ENCODE data around the gene ID2. TPM values are rescaled to one million over a fixed set of nuclear protein-coding genes. Genes with fewer than 3 reads are reported as not detected.

Gene ID2
- total RNA-seq, 1 experiment from 2014 or later = 2.1 TPM

GRCh38 chr2:8704906-8705305 is 23.1 kb downstream of the ID2 start:
- Histone ChIP-seq H3K4me3 (ENCODE audit: low read depth in 2 of 2, low read length in 2 of 2) (no peak overlapping the region), H3K9me3 (ENCODE audit: control insufficient read depth, insufficient read depth, low read depth, low read length) (no peaks in the 10 kb centered on the region), H3K27me3 (ENCODE audit: control insufficient read depth, insufficient read depth, low read length) (no peaks in the 10 kb centered on the region), H3K4me1 (ENCODE audit: control insufficient read depth, insufficient read depth, low read length) (no peaks in the 10 kb centered on the region), H3K27ac (ENCODE audit: low read length) (no peak overlapping the region), H3K36me3 (ENCODE audit: control insufficient read depth, insufficient read depth, low read length) (no peaks in the 10 kb centered on the region)
- ChIA-PET POLR2A (no interaction called here), CTCF (no interaction called here)
- BruUV-seq (replicated peaks) = no TSS peak
- TF ChIP-seq TCF7L2 (IDR thresholded peaks at IDR 0.05; ENCODE audit: low read depth, low read length) = no peak
- TF ChIP-seq POLR2AphosphoS5 (IDR thresholded peaks at IDR 0.05; ENCODE audit: low read depth, low read length) = no peak
- TF ChIP-seq CTCF (IDR thresholded peaks at IDR 0.05) = no peak
- no peak for TF ChIP-seq SIN3A (IDR thresholded peaks at IDR 0.05; ENCODE audit: borderline replicate concordance, insufficient read depth, low read depth, low read length)
- no peak for TF ChIP-seq REST (IDR thresholded peaks at IDR 0.05; ENCODE audit: insufficient read depth in 1 of 2, low read depth in 2 of 2, low read length in 1 of 2)
- DNase-seq (ENCODE audit: low read depth, low spot score) (no peak), ATAC-seq (no peak)
- intact Hi-C loops (cut with micrococcal nuclease; ENCODE audit: unreplicated experiment) (no loop called here), in situ Hi-C loops (cut with HindIII; ENCODE audit: low pct_unique_long_range_greater_than_20kb, low sequenced_read_pairs) (no loop called here)

- in situ Hi-C loops (cut with HindIII; ENCODE audit: low pct_unique_long_range_greater_than_20kb, low sequenced_read_pairs) (no loop called here), intact Hi-C loops (cut with micrococcal nuclease; ENCODE audit: unreplicated experiment) (no loop called here)
- DNase-seq (ENCODE audit: low read depth, low spot score) (no peak), ATAC-seq (no peak)
- Histone ChIP-seq H3K36me3 (ENCODE audit: control insufficient read depth, insufficient read depth, low read length) (no peaks in the 10 kb centered on the region), H3K4me1 (ENCODE audit: control insufficient read depth, insufficient read depth, low read length) (no peaks in the 10 kb centered on the region), H3K27ac (ENCODE audit: low read length) (no peak overlapping the region), H3K9me3 (ENCODE audit: control insufficient read depth, insufficient read depth, low read depth, low read length) (no peaks in the 10 kb centered on the region), H3K4me3 (ENCODE audit: low read depth in 2 of 2, low read length in 2 of 2) (no peak overlapping the region), H3K27me3 (ENCODE audit: control insufficient read depth, insufficient read depth, low read length) (no peaks in the 10 kb centered on the region)
- POLR2A ChIA-PET = no interaction called here
- CTCF ChIA-PET = no interaction called here
- TF ChIP-seq SIN3A (IDR thresholded peaks at IDR 0.05; ENCODE audit: borderline replicate concordance, insufficient read depth, low read depth, low read length) = no peak
- TF ChIP-seq REST (IDR thresholded peaks at IDR 0.05; ENCODE audit: insufficient read depth in 1 of 2, low read depth in 2 of 2, low read length in 1 of 2) = no peak
- no peak for TF ChIP-seq TCF7L2 (IDR thresholded peaks at IDR 0.05; ENCODE audit: low read depth, low read length)
- no peak for TF ChIP-seq POLR2AphosphoS5 (IDR thresholded peaks at IDR 0.05; ENCODE audit: low read depth, low read length)
- no peak for TF ChIP-seq CTCF (IDR thresholded peaks at IDR 0.05)
- BruUV-seq (replicated peaks) = no TSS peak
Measured at GRCh38 chr2:8709611-8710010, 27.8 kb downstream of the ID2 start.
